Aorta (tissue), 5 donors: Measurements from ENCODE around the gene HUWE1. TPM values are rescaled to one million over a fixed set of nuclear protein-coding genes. Genes with fewer than 3 reads are reported as not detected.

Experiments used
- ATAC-seq: fragments of 200-7000 bp; cut with Tn5 transposase; one replicate; pipeline ENCODE4 v1.9.1; 2022; ENCODE audit warnings: moderate library complexity; ENCODE audit not compliant: low FRiP score
- DNase-seq, 2 donors: peaks; one replicate each; pipeline ENCODE4 v3.0.0-alpha.2; 2020
- H3K27ac ChIP-seq, 2 donors: one replicate each; pipeline ENCODE4 v1.5.1; 2013; ENCODE audit warnings: low read length in 2 of 2, mild to moderate bottlenecking in 2 of 2, moderate library complexity in 2 of 2, control low read depth in 1 of 2, inconsistent platforms in 1 of 2, low read depth in 1 of 2
- H3K27me3 ChIP-seq, 2 donors: one replicate each; pipeline ENCODE4 v1.6.1; 2013; ENCODE audit warnings: control low read depth in 1 of 2, low read length in 1 of 2, mild to moderate bottlenecking in 1 of 2, moderate library complexity in 1 of 2; ENCODE audit not compliant: insufficient read depth in 2 of 2, control insufficient read depth in 1 of 2
- H3K36me3 ChIP-seq, 2 donors: one replicate each; pipeline ENCODE4 v1.6.1; 2013; ENCODE audit warnings: control low read depth in 1 of 2, low read length in 1 of 2, mild to moderate bottlenecking in 1 of 2; ENCODE audit not compliant: insufficient read depth in 2 of 2, control insufficient read depth in 1 of 2
- H3K4me1 ChIP-seq, 2 donors: one replicate each; pipeline ENCODE4 v1.6.1; 2013; ENCODE audit warnings: low read length in 2 of 2, control low read depth in 1 of 2, mild to moderate bottlenecking in 1 of 2, moderate library complexity in 1 of 2; ENCODE audit not compliant: insufficient read depth in 2 of 2, control insufficient read depth in 1 of 2
- H3K4me3 ChIP-seq, 2 donors: one replicate each; pipeline ENCODE4 v1.5.1; 2013; ENCODE audit warnings: low read length in 2 of 2, control low read depth in 1 of 2, mild to moderate bottlenecking in 1 of 2
- H3K9me3 ChIP-seq: one replicate; pipeline ENCODE4 v1.6.1; 2013; ENCODE audit warnings: mild to moderate bottlenecking, low read length; ENCODE audit not compliant: control insufficient read depth
- WGBS, 2 donors: extraction: QIAGEN DNeasy Blood & Tissue Kit; methylation state at CpG; one replicate each; pipeline ENCODE4 v1.1.7; 2013; 5-methylcytosine and 5-hydroxymethylcytosine counted together
- intact Hi-C, 2 donors: fragments of 100-400 bp; cut with DNase I; formaldehyde crosslinking; loops; one replicate each; pipeline versions ENCODE4 v1.14.2 to v1.15.0; 2022
- polyA plus RNA-seq, 2 donors: library from polyadenylated mRNA; stranded (reverse); fragments of 200-250 nt; gene quantifications; one replicate each; pipeline ENCODE4 v1.2.3, GENCODE V29; 2013
- total RNA-seq, 2 donors: library from RNA; stranded (reverse); fragmentation: NEBNext Ultra II Directional; extraction: Animal tissue kit (Norgen Biotek cat#: 25700); gene quantifications; one replicate each; pipeline ENCODE4 v1.2.1, GENCODE V29; 2021
- donor health status: healthy with polysubstance abuse.
- donor health status: Bipolar disorder and iron deficiency.
- donor health status: DM: no; HTN: no; CAD: no.
- donor health status: DM: no; HTN: no; CAD: no.
- donor health status: DM: yes; HTN: yes; CAD: no.

The HUWE1 gene
- total and polyA plus RNA-seq, 4 donors: 22.5 to 196 (median 110) TPM

GRCh38 chrX:53583571-53583970 lies 102.9 kb downstream of the HUWE1 start:
- H3K36me3 ChIP-seq: peaks cover 0 to 3% of the 10 kb centered on the region in 2 donors
- no peak overlapping the region for H3K27ac ChIP-seq
- WGBS, 2 donors: 77 to 88% methylated on average over 7 of the region's 7 CpGs
- no peaks in the 10 kb centered on the region for H3K27me3 ChIP-seq
- no peak overlapping the region for H3K4me3 ChIP-seq
- H3K4me1 ChIP-seq: no peaks in the 10 kb centered on the region
- ATAC-seq (no peak), DNase-seq (no peak)
- no peaks in the 10 kb centered on the region for H3K9me3 ChIP-seq
- intact Hi-C loops: no loop called here

- H3K4me3 ChIP-seq: no peak overlapping the region
- 89 to 91% methylated on average over 12 of the region's 12 CpGs for WGBS, 2 donors
- H3K36me3 ChIP-seq: peaks cover 5% of the 10 kb centered on the region in 2 donors
- H3K27me3 ChIP-seq: no peaks in the 10 kb centered on the region
- no peak for DNase-seq
- intact Hi-C loops: no loop called here
- no peaks in the 10 kb centered on the region for H3K4me1 ChIP-seq
- no peak overlapping the region for H3K27ac ChIP-seq
- H3K9me3 ChIP-seq: no peaks in the 10 kb centered on the region
- ATAC-seq: no peak
Measured at GRCh38 chrX:53580742-53581504, 105.6 kb downstream of the HUWE1 start.

GRCh38 chrX:53571494-53571893 lies 115.0 kb downstream of the HUWE1 start:
- no peaks in the 10 kb centered on the region for H3K4me1 ChIP-seq
- peaks cover 4 to 7% of the 10 kb centered on the region in 2 donors for H3K36me3 ChIP-seq
- no peak for DNase-seq
- H3K27me3 ChIP-seq: no peaks in the 10 kb centered on the region
- no peaks in the 10 kb centered on the region for H3K9me3 ChIP-seq
- no peak overlapping the region for H3K4me3 ChIP-seq
- intact Hi-C loops: no loop called here
- no peak for ATAC-seq
- H3K27ac ChIP-seq: no peak overlapping the region

- WGBS, 2 donors: 72 to 79% methylated on average over 4 of the region's 4 CpGs
Measured at GRCh38 chrX:53563324-53563723, 123.2 kb downstream of the HUWE1 start.

GRCh38 chrX:53561912-53562311 lies 124.6 kb downstream of the HUWE1 start:
- Histone ChIP-seq H3K27me3 (no peaks in the 10 kb centered on the region), H3K36me3 (peaks cover 0 to 22% of the 10 kb centered on the region in 2 donors), H3K4me3 (no peak overlapping the region), H3K9me3 (no peaks in the 10 kb centered on the region), H3K27ac (no peak overlapping the region), H3K4me1 (no peaks in the 10 kb centered on the region)
- DNase-seq (no peak), ATAC-seq (no peak)
- WGBS, 2 donors: 80 to 82% methylated on average over 3 of the region's 3 CpGs
- intact Hi-C loops: no loop called here

More at GRCh38 chrX:53563324-53563723, 123.2 kb downstream of the HUWE1 start:
- H3K36me3 ChIP-seq: peaks cover 0 to 20% of the 10 kb centered on the region in 2 donors
- no peak overlapping the region for H3K27ac ChIP-seq
- no peak overlapping the region for H3K4me3 ChIP-seq
- no peak for DNase-seq
- no peaks in the 10 kb centered on the region for H3K9me3 ChIP-seq
- no peaks in the 10 kb centered on the region for H3K4me1 ChIP-seq
- intact Hi-C loops: no loop called here
- H3K27me3 ChIP-seq: no peaks in the 10 kb centered on the region
- ATAC-seq: no peak

DNA sequence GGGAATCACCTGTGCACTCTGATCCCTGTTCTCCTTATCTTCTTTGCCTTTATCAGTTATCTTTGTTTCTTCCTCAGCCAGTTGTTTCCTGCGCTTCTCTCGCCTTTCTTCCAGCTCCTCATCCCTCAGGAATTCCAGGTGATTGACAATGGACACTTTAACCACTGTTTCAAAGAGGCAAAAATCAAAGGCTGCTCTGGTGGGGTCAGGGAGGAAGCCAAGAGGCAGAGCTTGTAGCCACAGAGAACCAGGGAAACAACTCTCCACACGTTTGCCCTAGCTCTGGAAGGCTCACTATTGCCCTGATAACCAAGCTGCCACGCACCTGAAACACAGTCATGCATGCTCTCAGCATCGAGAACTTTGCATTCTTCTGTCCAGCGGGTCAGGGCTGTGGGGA lies 127.9 kb downstream of the HUWE1 start:
- DNase-seq (no peak), ATAC-seq (no peak)
- Histone ChIP-seq H3K4me1 (no peaks in the 10 kb centered on the region), H3K4me3 (no peak overlapping the region), H3K9me3 (no peaks in the 10 kb centered on the region), H3K27ac (no peak overlapping the region), H3K27me3 (no peaks in the 10 kb centered on the region), H3K36me3 (peaks cover 0 to 24% of the 10 kb centered on the region in 2 donors)
- WGBS, 2 donors: 75 to 87% methylated on average over 6 of the region's 6 CpGs
- intact Hi-C loops: no loop called here

- WGBS, 2 donors: 70 to 77% methylated on average over 3 of the region's 3 CpGs
- intact Hi-C loops: no loop called here
- no peak for DNase-seq
- H3K27ac ChIP-seq: no peak overlapping the region
- no peaks in the 10 kb centered on the region for H3K27me3 ChIP-seq
- no peaks in the 10 kb centered on the region for H3K4me1 ChIP-seq
- ATAC-seq: no peak
- H3K4me3 ChIP-seq: no peak overlapping the region
- H3K36me3 ChIP-seq: peaks cover 0 to 19% of the 10 kb centered on the region in 2 donors
- H3K9me3 ChIP-seq: no peaks in the 10 kb centered on the region
Measured at GRCh38 chrX:53556868-53557267, 129.7 kb downstream of the HUWE1 start.

GRCh38 chrX:53550756-53551463 lies 135.6 kb downstream of the HUWE1 start:
- WGBS, 2 donors: 91 to 95% methylated on average over 18 of the region's 18 CpGs
- ATAC-seq (no peak), DNase-seq (no peak)
- H3K9me3 ChIP-seq: no peaks in the 10 kb centered on the region
- H3K27ac ChIP-seq: no peak overlapping the region
- H3K4me1 ChIP-seq: no peaks in the 10 kb centered on the region
- peaks cover 0 to 20% of the 10 kb centered on the region in 2 donors for H3K36me3 ChIP-seq
- no peaks in the 10 kb centered on the region for H3K27me3 ChIP-seq
- intact Hi-C loops: no loop called here
- H3K4me3 ChIP-seq: no peak overlapping the region

GRCh38 chrX:53547668-53548067 lies 138.9 kb downstream of the HUWE1 start:
- DNase-seq (no peak), ATAC-seq (no peak)
- no peak overlapping the region for H3K4me3 ChIP-seq
- H3K9me3 ChIP-seq: no peaks in the 10 kb centered on the region
- H3K27ac ChIP-seq: no peak overlapping the region
- 85 to 93% methylated on average over 12 of the region's 12 CpGs for WGBS, 2 donors
- H3K4me1 ChIP-seq: no peaks in the 10 kb centered on the region
- intact Hi-C loops: no loop called here
- peaks cover 0 to 20% of the 10 kb centered on the region in 2 donors for H3K36me3 ChIP-seq
- H3K27me3 ChIP-seq: no peaks in the 10 kb centered on the region
